C4-2B (cell line): ENCODE results near the gene CCR6.

Source experiments
- H3K27ac ChIP-seq: fragments of 450-650 bp; 2 replicates; pipeline ENCODE4 v1.5.1; 2017
- ZFX ChIP-seq: fragments of 450-650 bp; IDR thresholded peaks from 2 replicates; pipeline ENCODE4 v1.6.1; 2017
- TF ChIP-seq, protein P1 (sequence below): fragments of 450-650 bp; conservative IDR thresholded peaks from 2 replicates; pipeline ENCODE4 v1.5.1; 2017; ENCODE audit warnings: mild to moderate bottlenecking

Gene CCR6

DNA sequence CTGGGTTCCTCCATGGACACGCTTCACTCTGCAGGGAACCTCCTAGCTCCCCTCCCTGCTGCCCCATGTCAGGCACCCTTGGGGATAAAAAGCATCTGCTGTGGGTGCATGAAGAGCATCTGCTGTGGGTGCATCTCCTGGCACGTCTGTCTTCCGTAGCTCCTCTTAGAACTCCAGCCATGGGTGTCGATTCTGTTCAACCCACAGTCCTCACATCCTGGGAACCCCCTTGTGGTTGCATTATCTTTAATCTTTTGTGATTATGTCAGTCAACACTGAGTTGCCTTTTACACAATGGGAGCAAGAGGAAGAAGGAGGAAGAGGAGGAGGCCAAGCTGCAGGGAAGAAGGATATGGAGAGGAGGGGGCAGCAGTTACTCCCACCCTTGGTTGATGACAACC, 24.1 kb upstream of the CCR6 start:
- no peak for TF ChIP-seq ZFX
- TF ChIP-seq, protein P1, sequence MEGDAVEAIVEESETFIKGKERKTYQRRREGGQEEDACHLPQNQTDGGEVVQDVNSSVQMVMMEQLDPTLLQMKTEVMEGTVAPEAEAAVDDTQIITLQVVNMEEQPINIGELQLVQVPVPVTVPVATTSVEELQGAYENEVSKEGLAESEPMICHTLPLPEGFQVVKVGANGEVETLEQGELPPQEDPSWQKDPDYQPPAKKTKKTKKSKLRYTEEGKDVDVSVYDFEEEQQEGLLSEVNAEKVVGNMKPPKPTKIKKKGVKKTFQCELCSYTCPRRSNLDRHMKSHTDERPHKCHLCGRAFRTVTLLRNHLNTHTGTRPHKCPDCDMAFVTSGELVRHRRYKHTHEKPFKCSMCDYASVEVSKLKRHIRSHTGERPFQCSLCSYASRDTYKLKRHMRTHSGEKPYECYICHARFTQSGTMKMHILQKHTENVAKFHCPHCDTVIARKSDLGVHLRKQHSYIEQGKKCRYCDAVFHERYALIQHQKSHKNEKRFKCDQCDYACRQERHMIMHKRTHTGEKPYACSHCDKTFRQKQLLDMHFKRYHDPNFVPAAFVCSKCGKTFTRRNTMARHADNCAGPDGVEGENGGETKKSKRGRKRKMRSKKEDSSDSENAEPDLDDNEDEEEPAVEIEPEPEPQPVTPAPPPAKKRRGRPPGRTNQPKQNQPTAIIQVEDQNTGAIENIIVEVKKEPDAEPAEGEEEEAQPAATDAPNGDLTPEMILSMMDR = no peak
- no peak overlapping the region for H3K27ac ChIP-seq

DNA sequence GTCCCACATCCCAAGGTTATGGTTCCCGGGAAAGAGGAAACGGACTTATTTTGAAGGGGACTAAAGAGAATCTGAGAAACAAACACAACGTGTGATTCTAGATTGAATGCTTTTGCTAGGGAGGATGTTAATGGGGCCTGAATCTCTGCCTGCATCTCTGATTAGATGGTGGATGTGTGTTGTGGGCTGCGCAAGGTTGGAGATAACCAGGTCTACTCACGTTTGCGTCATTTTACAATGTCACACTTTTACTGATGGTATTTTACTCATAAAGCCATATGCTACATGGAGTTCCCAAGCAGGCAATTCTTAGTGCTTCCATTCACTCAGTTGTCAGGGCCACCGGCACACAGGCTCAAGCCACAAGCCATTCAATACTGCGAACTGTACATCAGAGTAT, 23.2 kb upstream of the CCR6 start:
- H3K27ac ChIP-seq = no peak overlapping the region
- TF ChIP-seq, protein P1 = no peak
- no peak for TF ChIP-seq ZFX

DNA sequence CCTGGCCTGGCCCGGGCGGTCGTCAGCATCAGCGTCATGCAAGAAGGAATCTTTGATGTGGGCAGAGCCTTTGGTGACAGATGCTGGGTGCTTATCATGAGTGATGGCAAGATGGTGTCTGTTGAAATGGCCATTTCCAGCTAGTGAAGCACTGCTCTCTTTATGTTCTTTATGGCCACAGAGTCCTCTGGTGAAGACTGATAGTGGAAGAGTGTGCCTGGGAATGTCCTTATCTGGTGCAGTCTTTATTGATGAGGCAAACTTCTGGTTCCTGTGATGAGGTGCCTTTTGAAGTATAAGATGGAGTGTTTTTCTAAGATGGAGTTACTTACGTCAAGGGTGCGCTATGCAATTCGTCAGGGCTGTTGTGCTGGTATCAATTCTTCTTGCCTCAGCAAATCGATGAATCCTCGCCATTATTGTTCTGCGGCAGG, 22.6 kb upstream of the CCR6 start:
- no peak overlapping the region for H3K27ac ChIP-seq
- TF ChIP-seq, protein P1 = no peak
- no peak for TF ChIP-seq ZFX

DNA sequence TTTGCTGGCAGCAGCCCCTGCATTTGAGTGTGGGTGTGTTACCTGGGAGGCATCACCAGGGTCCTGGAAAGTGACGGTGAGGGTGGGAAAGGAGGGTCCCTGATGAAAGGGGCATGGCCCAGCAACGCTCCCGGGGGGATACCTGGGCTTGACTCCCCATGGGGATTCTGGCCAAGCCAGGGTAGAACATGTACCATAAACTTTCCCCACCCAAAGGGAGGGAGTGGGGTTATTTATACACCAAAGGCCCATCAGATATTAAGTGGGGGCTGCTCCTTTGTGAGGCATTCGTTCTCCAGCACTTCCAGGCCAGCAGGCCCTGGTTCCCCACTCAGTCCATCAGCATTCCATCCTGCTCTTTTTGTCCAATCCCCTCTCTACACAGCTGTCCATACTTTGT, 20.6 kb upstream of the CCR6 start:
- no peak overlapping the region for H3K27ac ChIP-seq
- no peak for TF ChIP-seq ZFX
- TF ChIP-seq, protein P1 = no peak

DNA sequence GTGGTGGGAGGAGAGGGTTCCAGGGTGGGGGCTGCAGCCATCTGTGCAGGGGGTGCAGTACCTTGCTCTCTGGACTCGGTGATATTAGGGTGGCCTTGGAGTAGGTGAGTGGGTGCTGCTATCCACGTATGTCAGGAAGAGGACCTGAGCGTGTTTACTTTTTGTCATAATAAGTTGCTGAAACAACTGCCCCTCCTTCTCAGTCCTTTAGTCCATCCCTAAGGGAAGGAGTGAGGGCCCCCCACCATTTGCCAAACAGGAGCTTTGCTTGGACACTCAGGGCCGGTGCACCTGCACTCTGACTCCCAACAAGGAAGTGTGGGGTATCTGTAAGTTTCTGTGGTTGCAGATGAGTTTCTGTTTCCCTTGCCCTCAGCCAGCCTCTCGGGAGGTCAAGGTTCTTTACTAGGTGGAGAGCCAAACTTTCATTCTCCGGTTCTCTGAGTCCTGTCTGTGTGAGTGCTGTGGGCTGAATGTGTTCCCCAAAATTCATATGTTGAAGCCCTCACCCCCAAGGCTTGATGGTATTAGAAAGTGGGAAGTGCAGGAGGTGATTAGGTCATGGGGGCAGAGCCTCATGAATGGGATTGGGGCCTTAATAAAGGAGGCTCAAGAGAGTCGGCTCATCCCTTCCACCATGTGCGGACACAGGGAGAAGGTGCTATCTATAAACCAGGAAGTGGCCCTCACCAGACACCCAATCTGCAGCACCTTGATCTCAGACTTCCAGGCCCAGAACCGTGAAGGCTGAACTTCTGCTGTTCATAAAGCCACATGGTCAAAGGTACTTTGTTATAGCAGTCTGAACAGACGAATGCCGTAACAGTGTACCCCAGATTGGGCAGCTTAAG, 19.6 kb upstream of the CCR6 start:
- no peak overlapping the region for H3K27ac ChIP-seq
- TF ChIP-seq ZFX = no peak
- TF ChIP-seq, protein P1 = no peak

DNA sequence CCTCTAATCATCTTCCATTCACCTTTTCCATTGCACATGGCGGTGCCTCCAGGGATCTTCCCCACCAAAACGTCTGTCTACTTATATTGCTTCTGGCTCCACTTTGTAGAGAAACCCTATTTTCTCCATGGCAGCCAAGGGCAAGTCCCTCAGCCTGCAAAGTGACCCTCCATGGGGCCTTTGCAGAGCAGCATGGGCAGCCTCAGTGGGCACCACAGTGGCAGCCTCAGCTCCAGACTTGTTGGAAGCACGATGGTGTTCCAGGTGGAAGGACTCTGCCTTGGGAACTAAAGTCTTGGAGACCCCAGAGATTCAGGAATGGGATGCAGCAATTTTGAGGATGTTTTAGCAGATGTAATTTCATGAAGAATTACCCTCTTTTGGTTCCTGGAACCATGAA, 18.5 kb upstream of the CCR6 start:
- TF ChIP-seq ZFX = no peak
- TF ChIP-seq, protein P1 = no peak
- no peak overlapping the region for H3K27ac ChIP-seq

DNA sequence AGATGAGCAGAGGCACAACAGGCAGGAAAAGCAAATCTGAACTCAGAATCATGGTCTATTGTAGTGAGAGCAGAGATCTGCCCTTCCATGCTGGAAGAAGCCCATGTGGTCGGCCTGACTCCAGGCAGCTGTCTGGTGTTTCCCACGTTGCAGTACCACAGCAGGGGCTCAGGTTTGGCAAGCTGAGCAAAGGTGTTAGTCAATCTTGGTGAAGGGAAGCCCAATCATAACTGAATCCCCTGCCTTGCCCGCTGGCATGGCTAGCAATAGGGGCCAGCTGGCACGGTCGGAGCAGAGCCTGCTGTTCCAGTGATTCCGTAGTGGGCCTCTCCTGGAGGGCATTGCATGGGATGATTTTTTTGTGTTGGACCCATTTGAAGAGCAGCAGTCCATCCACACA, 17.8 kb upstream of the CCR6 start:
- TF ChIP-seq, protein P1 = no peak
- TF ChIP-seq ZFX = no peak
- no peak overlapping the region for H3K27ac ChIP-seq
